Epithelial cell of esophagus (primary cell): ENCODE measurements around the gene WNT10A.

ENCODE experiments used
- DNase-seq: peaks from one replicate; pipeline ENCODE4 v3.0.0; 2010; ENCODE audit warnings: low read depth
- H3K4me3 ChIP-seq: 2 replicates; pipeline ENCODE4 v1.5.1; 2011; ENCODE audit warnings: mild to moderate bottlenecking, low read length, control low read depth
- CTCF ChIP-seq: IDR thresholded peaks from 2 replicates; pipeline ENCODE4 v1.5.1; 2011; ENCODE audit warnings: low read depth, mild to moderate bottlenecking, low read length, control low read depth, inconsistent platforms; ENCODE audit not compliant: insufficient read depth; ENCODE audit errors: missing control alignments

The WNT10A gene

GRCh38 chr2:218894151-218894879, 13.7 kb downstream of the WNT10A start:
- TF ChIP-seq CTCF: no peak
- peak overlapping the region; percentile 44 for H3K4me3 ChIP-seq
- peak; percentile 89 for DNase-seq

- H3K4me3 ChIP-seq: no peak overlapping the region
- TF ChIP-seq CTCF: no peak
- no peak for DNase-seq
These were observed 14.2 kb downstream of the WNT10A start for GRCh38 chr2:218894880-218895157.

- TF ChIP-seq CTCF: no peak
- no peak overlapping the region for H3K4me3 ChIP-seq
These were observed 14.7 kb downstream of the WNT10A start for GRCh38 chr2:218895326-218895725.

GRCh38 chr2:218895759-218896500, 15.3 kb downstream of the WNT10A start:
- TF ChIP-seq CTCF: no peak
- no peak for DNase-seq
- H3K4me3 ChIP-seq: no peak overlapping the region

More at GRCh38 chr2:218895326-218895725, 14.7 kb downstream of the WNT10A start:
- peak; percentile 73 for DNase-seq

GRCh38 chr2:218896501-218897393, 16.1 kb downstream of the WNT10A start:
- no peak overlapping the region for H3K4me3 ChIP-seq
- DNase-seq: peak; percentile 69
- no peak for TF ChIP-seq CTCF

GRCh38 chr2:218897394-218898108, 16.9 kb downstream of the WNT10A start:
- no peak for DNase-seq
- no peak for TF ChIP-seq CTCF
- H3K4me3 ChIP-seq: no peak overlapping the region
